Mesenchymal stem cell (in vitro differentiated cells and primary cell): ENCODE data around the gene VPS13A.

Experiments used
- DNase-seq: peaks from one replicate; pipeline ENCODE4 v3.0.0-alpha.2; 2013
- H2AFZ ChIP-seq: one replicate; pipeline ENCODE4 v1.6.1; 2013; ENCODE audit warnings: low read depth, mild to moderate bottlenecking, control low read depth, inconsistent platforms, low read length, moderate library complexity
- H2AK5ac ChIP-seq: 2 replicates; pipeline ENCODE4 v1.6.1; 2013; ENCODE audit warnings: low read length, moderate library complexity, mild to moderate bottlenecking, inconsistent platforms; ENCODE audit not compliant: severe bottlenecking
- H2BK120ac ChIP-seq: one replicate; pipeline ENCODE4 v1.6.1; 2013; ENCODE audit warnings: low read depth, mild to moderate bottlenecking, inconsistent platforms, low read length, moderate library complexity
- H2BK12ac ChIP-seq, 2 experiments: one replicate each; pipeline ENCODE4 v1.6.1; 2013; ENCODE audit warnings: inconsistent platforms in 2 of 2, low read length in 2 of 2, mild to moderate bottlenecking in 2 of 2, moderate library complexity in 2 of 2, control low read depth in 1 of 2
- H2BK15ac ChIP-seq: one replicate; pipeline ENCODE4 v1.6.1; 2013; ENCODE audit warnings: mild to moderate bottlenecking, low read depth, inconsistent platforms; ENCODE audit not compliant: poor library complexity, severe bottlenecking
- H2BK5ac ChIP-seq: 2 replicates; pipeline ENCODE4 v1.6.1; 2013; ENCODE audit warnings: low read depth, mild to moderate bottlenecking, low read length, control low read depth, inconsistent platforms; ENCODE audit not compliant: poor library complexity, severe bottlenecking
- H3K14ac ChIP-seq, 2 experiments: one replicate each; pipeline ENCODE4 v1.6.1; 2013; ENCODE audit warnings: inconsistent platforms in 2 of 2, low read length in 2 of 2, control low read depth in 1 of 2, mild to moderate bottlenecking in 1 of 2, moderate library complexity in 1 of 2
- H3K18ac ChIP-seq, 2 experiments: one replicate each; pipeline ENCODE4 v1.6.1; 2013; ENCODE audit warnings: inconsistent platforms in 2 of 2, low read length in 2 of 2, control low read depth in 1 of 2, low read depth in 1 of 2, mild to moderate bottlenecking in 1 of 2
- H3K23ac ChIP-seq, 2 experiments: one replicate each; pipeline ENCODE4 v1.6.1; 2013; ENCODE audit warnings: inconsistent platforms in 2 of 2, low read length in 2 of 2, mild to moderate bottlenecking in 2 of 2, moderate library complexity in 2 of 2, control low read depth in 1 of 2
- H3K27ac ChIP-seq: 2 replicates; pipeline ENCODE4 v1.5.1; 2013; ENCODE audit warnings: mild to moderate bottlenecking, moderate library complexity, low read length, control low read depth, inconsistent platforms; ENCODE audit not compliant: poor library complexity, severe bottlenecking
- H3K27me3 ChIP-seq, 2 experiments: 2 replicates each; pipeline versions ENCODE4 v1.6.1 to v1.7.0; 2013; ENCODE audit warnings: low read length in 2 of 2, mild to moderate bottlenecking in 2 of 2, moderate library complexity in 2 of 2, control low read depth in 1 of 2, inconsistent platforms in 1 of 2; ENCODE audit not compliant: control insufficient read depth in 1 of 2, insufficient read depth in 1 of 2
- H3K36me3 ChIP-seq, 2 experiments: 2 replicates each; pipeline versions ENCODE4 v1.6.1 to v1.7.0; 2013; ENCODE audit warnings: low read length in 2 of 2, control low read depth in 1 of 2, inconsistent platforms in 1 of 2, low read depth in 1 of 2, mild to moderate bottlenecking in 1 of 2; ENCODE audit not compliant: insufficient read depth in 2 of 2, control insufficient read depth in 1 of 2
- H3K4ac ChIP-seq, 2 experiments: one replicate each; pipeline ENCODE4 v1.6.1; 2013; ENCODE audit warnings: inconsistent platforms in 2 of 2, low read length in 2 of 2, mild to moderate bottlenecking in 2 of 2, moderate library complexity in 2 of 2, control low read depth in 1 of 2, low read depth in 1 of 2
- H3K4me1 ChIP-seq: 2 replicates; pipeline ENCODE4 v1.6.1; 2013; ENCODE audit warnings: low read depth, low read length, control low read depth; ENCODE audit not compliant: control insufficient read depth, insufficient read depth
- H3K4me2 ChIP-seq: 2 replicates; pipeline ENCODE4 v1.6.1; 2013; ENCODE audit warnings: low read length, mild to moderate bottlenecking, inconsistent platforms; ENCODE audit not compliant: poor library complexity, severe bottlenecking
- H3K4me3 ChIP-seq, 2 experiments: 2 replicates each; pipeline versions ENCODE4 v1.5.1 to v1.7.0; 2013; ENCODE audit warnings: low read length in 2 of 2, mild to moderate bottlenecking in 2 of 2, control low read depth in 1 of 2, low read depth in 1 of 2; ENCODE audit not compliant: insufficient read depth in 1 of 2
- H3K79me1 ChIP-seq: replicated peaks from 2 replicates; pipeline ENCODE4 v1.6.1; 2013; ENCODE audit warnings: mild to moderate bottlenecking, control low read depth, low read length, inconsistent platforms; ENCODE audit not compliant: poor library complexity, severe bottlenecking
- H3K9ac ChIP-seq: 2 replicates; pipeline ENCODE4 v1.7.0; 2013; ENCODE audit warnings: mild to moderate bottlenecking, low read length, moderate library complexity
- H3K9me3 ChIP-seq: 2 replicates; pipeline ENCODE4 v1.7.0; 2013; ENCODE audit warnings: mild to moderate bottlenecking, low read length; ENCODE audit not compliant: control insufficient read depth
- H4K8ac ChIP-seq: one replicate; pipeline ENCODE4 v1.6.1; 2013; ENCODE audit warnings: inconsistent platforms, mild to moderate bottlenecking, low read length, moderate library complexity
- H4K91ac ChIP-seq: one replicate; pipeline ENCODE4 v1.6.1; 2013; ENCODE audit warnings: mild to moderate bottlenecking, low read length, inconsistent platforms
- WGBS: methylation state at CpG from one replicate; pipeline ENCODE4 v1.1.7; 2013; ENCODE audit warnings: mixed read lengths; 5-methylcytosine and 5-hydroxymethylcytosine counted together

VPS13A gene

GRCh38 chr9:77211561-77211960 lies 34.2 kb downstream of the VPS13A start:
- no peak overlapping the region for H4K8ac ChIP-seq
- no peak overlapping the region for H2BK12ac ChIP-seq
- DNase-seq: no peak
- H3K4me3 ChIP-seq: no peak overlapping the region
- 98% methylated on average over 6 of the region's 6 CpGs for WGBS
- no peak overlapping the region for H3K14ac ChIP-seq
- H3K9me3 ChIP-seq: no peaks in the 10 kb centered on the region
- no peak overlapping the region for H3K27ac ChIP-seq
- peaks cover 1% of the 10 kb centered on the region for H3K4me1 ChIP-seq
- no peak overlapping the region for H3K18ac ChIP-seq
- H2BK15ac ChIP-seq: no peak overlapping the region
- peaks cover 0 to 10% of the 10 kb centered on the region in 2 experiments for H3K36me3 ChIP-seq
- no peak overlapping the region for H2AFZ ChIP-seq
- no peak overlapping the region for H3K23ac ChIP-seq
- no peak overlapping the region for H3K4ac ChIP-seq
- no peak overlapping the region for H3K9ac ChIP-seq
- H2AK5ac ChIP-seq: no peak overlapping the region
- no peak overlapping the region for H3K4me2 ChIP-seq
- H2BK120ac ChIP-seq: no peak overlapping the region
- H3K27me3 ChIP-seq: no peaks in the 10 kb centered on the region
- H2BK5ac ChIP-seq: no peak overlapping the region
- no peak overlapping the region for H4K91ac ChIP-seq
- peaks cover 3% of the 10 kb centered on the region for H3K79me1 ChIP-seq

- no peak overlapping the region for H3K9ac ChIP-seq
- no peak overlapping the region for H2BK12ac ChIP-seq
- no peak overlapping the region for H2BK120ac ChIP-seq
- H3K27me3 ChIP-seq: no peaks in the 10 kb centered on the region
- H3K18ac ChIP-seq: no peak overlapping the region
- no peak overlapping the region for H2BK15ac ChIP-seq
- no peaks in the 10 kb centered on the region for H3K9me3 ChIP-seq
- DNase-seq: no peak
- H3K79me1 ChIP-seq: peaks cover 3% of the 10 kb centered on the region
- H3K4me2 ChIP-seq: no peak overlapping the region
- no peak overlapping the region for H3K14ac ChIP-seq
- H3K4me3 ChIP-seq: no peak overlapping the region
- H2AK5ac ChIP-seq: no peak overlapping the region
- H2AFZ ChIP-seq: no peak overlapping the region
- WGBS: 100% methylated on average over 1 of the region's 1 CpG
- H3K23ac ChIP-seq: no peak overlapping the region
- no peak overlapping the region for H4K91ac ChIP-seq
- peaks cover 1% of the 10 kb centered on the region for H3K4me1 ChIP-seq
- peaks cover 0 to 10% of the 10 kb centered on the region in 2 experiments for H3K36me3 ChIP-seq
- H3K27ac ChIP-seq: no peak overlapping the region
- H2BK5ac ChIP-seq: no peak overlapping the region
- H3K4ac ChIP-seq: no peak overlapping the region
- H4K8ac ChIP-seq: no peak overlapping the region
Observed at GRCh38 chr9:77212801-77213200, 35.5 kb downstream of the VPS13A start.

DNA sequence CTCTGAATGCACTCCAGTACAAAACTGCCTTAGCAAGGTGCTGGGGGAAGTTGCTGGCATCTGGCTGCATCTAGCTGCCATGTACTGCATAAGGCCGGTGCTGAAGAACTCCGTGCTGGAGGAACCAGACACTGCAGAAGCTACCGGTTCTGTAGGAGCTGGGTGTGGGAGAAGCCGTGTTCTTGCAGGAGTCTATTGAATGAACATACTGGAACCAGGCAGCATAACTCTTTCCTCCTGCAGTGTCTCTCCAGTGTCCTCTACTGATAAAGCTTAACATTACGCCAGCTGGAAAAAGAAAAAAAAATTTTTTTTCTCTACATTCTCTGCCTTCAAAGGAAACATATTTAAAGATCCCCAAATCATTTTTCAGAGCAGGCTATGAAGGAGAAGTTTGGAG lies 38.5 kb downstream of the VPS13A start:
- peaks cover 3% of the 10 kb centered on the region for H3K4me1 ChIP-seq
- no peak overlapping the region for H3K27ac ChIP-seq
- no peak overlapping the region for H3K4me2 ChIP-seq
- no peak overlapping the region for H3K4ac ChIP-seq
- peak; percentile 22 for DNase-seq
- H3K9me3 ChIP-seq: no peaks in the 10 kb centered on the region
- H3K9ac ChIP-seq: no peak overlapping the region
- H2AK5ac ChIP-seq: no peak overlapping the region
- 88% methylated on average over 5 of the region's 5 CpGs for WGBS
- H2AFZ ChIP-seq: no peak overlapping the region
- H3K23ac ChIP-seq: no peak overlapping the region
- no peak overlapping the region for H4K8ac ChIP-seq
- H2BK5ac ChIP-seq: no peak overlapping the region
- no peak overlapping the region for H2BK15ac ChIP-seq
- no peak overlapping the region for H3K4me3 ChIP-seq
- peaks cover 3% of the 10 kb centered on the region for H3K79me1 ChIP-seq
- H2BK120ac ChIP-seq: no peak overlapping the region
- no peak overlapping the region for H4K91ac ChIP-seq
- peaks cover 0 to 10% of the 10 kb centered on the region in 2 experiments for H3K36me3 ChIP-seq
- no peak overlapping the region for H2BK12ac ChIP-seq
- H3K14ac ChIP-seq: no peak overlapping the region
- H3K27me3 ChIP-seq: no peaks in the 10 kb centered on the region
- no peak overlapping the region for H3K18ac ChIP-seq

GRCh38 chr9:77218612-77219011 lies 41.3 kb downstream of the VPS13A start:
- Histone ChIP-seq H2BK120ac (no peak overlapping the region), H3K18ac (peak overlapping the region in 1 of 2 experiments; percentile 24), H3K4me1 (peaks cover 3% of the 10 kb centered on the region), H2AK5ac (no peak overlapping the region), H3K9ac (no peak overlapping the region), H3K4me3 (no peak overlapping the region), H2AFZ (no peak overlapping the region), H3K36me3 (peaks cover 0 to 3% of the 10 kb centered on the region in 2 experiments), H3K14ac (no peak overlapping the region), H2BK12ac (no peak overlapping the region), H3K4me2 (no peak overlapping the region), H3K27ac (no peak overlapping the region), H2BK15ac (no peak overlapping the region), H3K23ac (no peak overlapping the region), H3K27me3 (no peaks in the 10 kb centered on the region), H3K79me1 (peaks cover 3% of the 10 kb centered on the region), H3K4ac (no peak overlapping the region), H4K8ac (no peak overlapping the region), H2BK5ac (no peak overlapping the region), H3K9me3 (no peaks in the 10 kb centered on the region), H4K91ac (no peak overlapping the region)
- WGBS: 2% methylated on average over 3 of the region's 3 CpGs
- DNase-seq: peak; percentile 75
